ENCODE measurements around the gene JUN.

JUN gene

GRCh38 chr1:58767143-58767542, 16.7 kb downstream of the JUN start:
- no peak overlapping the region for H3K9ac ChIP-seq
- no peak overlapping the region for H3K27ac ChIP-seq
- no peaks in the 10 kb centered on the region for H3K79me2 ChIP-seq (ENCODE audit: insufficient read depth, low read depth)
- H4K20me1 ChIP-seq (ENCODE audit: insufficient read depth), result no peaks in the 10 kb centered on the region
- H3K4me3 ChIP-seq (IDR thresholded peaks at IDR 0.05; ENCODE audit: insufficient read depth, low read depth, low read length), result no peak overlapping the region
- H3K36me3 ChIP-seq (ENCODE audit: insufficient read depth), result no peaks in the 10 kb centered on the region
- no peaks in the 10 kb centered on the region for H3K27me3 ChIP-seq (ENCODE audit: insufficient read depth, low read depth)
- H3K4me1 ChIP-seq (ENCODE audit: low read depth, poor library complexity, severe bottlenecking), result no peaks in the 10 kb centered on the region
- H2AFZ ChIP-seq (ENCODE audit: low read depth), result no peak overlapping the region
- H3K4me2 ChIP-seq, result no peak overlapping the region
- no peak for TF ChIP-seq CTCF (conservative IDR thresholded peaks at IDR 0.05; ENCODE audit: low read depth, low read length)

- Histone ChIP-seq H3K9ac (no peak overlapping the region), H3K36me3 (ENCODE audit: insufficient read depth) (no peaks in the 10 kb centered on the region), H2AFZ (ENCODE audit: low read depth) (no peak overlapping the region), H3K27ac (no peak overlapping the region), H3K4me3 (IDR thresholded peaks at IDR 0.05; ENCODE audit: insufficient read depth, low read depth, low read length) (no peak overlapping the region), H3K27me3 (ENCODE audit: insufficient read depth, low read depth) (no peaks in the 10 kb centered on the region), H3K4me2 (no peak overlapping the region), H3K79me2 (ENCODE audit: insufficient read depth, low read depth) (no peaks in the 10 kb centered on the region), H3K4me1 (ENCODE audit: low read depth, poor library complexity, severe bottlenecking) (no peaks in the 10 kb centered on the region), H4K20me1 (ENCODE audit: insufficient read depth) (no peaks in the 10 kb centered on the region)
- TF ChIP-seq CTCF (conservative IDR thresholded peaks at IDR 0.05; ENCODE audit: low read depth, low read length), result no peak
Observed at GRCh38 chr1:58765441-58765840, 18.4 kb downstream of the JUN start.

GRCh38 chr1:58765006-58765405, 18.8 kb downstream of the JUN start:
- H4K20me1 ChIP-seq (ENCODE audit: insufficient read depth), result no peaks in the 10 kb centered on the region
- no peak overlapping the region for H3K27ac ChIP-seq
- H3K79me2 ChIP-seq (ENCODE audit: insufficient read depth, low read depth), result no peaks in the 10 kb centered on the region
- no peak overlapping the region for H3K4me3 ChIP-seq (IDR thresholded peaks at IDR 0.05; ENCODE audit: insufficient read depth, low read depth, low read length)
- no peaks in the 10 kb centered on the region for H3K36me3 ChIP-seq (ENCODE audit: insufficient read depth)
- H3K27me3 ChIP-seq (ENCODE audit: insufficient read depth, low read depth), result no peaks in the 10 kb centered on the region
- H3K4me2 ChIP-seq, result no peak overlapping the region
- no peak overlapping the region for H3K9ac ChIP-seq
- no peaks in the 10 kb centered on the region for H3K4me1 ChIP-seq (ENCODE audit: low read depth, poor library complexity, severe bottlenecking)
- H2AFZ ChIP-seq (ENCODE audit: low read depth), result no peak overlapping the region
- no peak for TF ChIP-seq CTCF (conservative IDR thresholded peaks at IDR 0.05; ENCODE audit: low read depth, low read length)

- no peak for TF ChIP-seq CTCF (conservative IDR thresholded peaks at IDR 0.05; ENCODE audit: low read depth, low read length)
- no peak overlapping the region for H3K4me2 ChIP-seq
Observed at GRCh38 chr1:58764294-58764978, 19.4 kb downstream of the JUN start.

More at GRCh38 chr1:58764294-58764978, 19.4 kb downstream of the JUN start:
- Histone ChIP-seq H3K36me3 (ENCODE audit: insufficient read depth) (no peaks in the 10 kb centered on the region), H2AFZ (ENCODE audit: low read depth) (no peak overlapping the region), H3K9ac (no peak overlapping the region), H3K79me2 (ENCODE audit: insufficient read depth, low read depth) (no peaks in the 10 kb centered on the region), H4K20me1 (ENCODE audit: insufficient read depth) (no peaks in the 10 kb centered on the region), H3K4me1 (ENCODE audit: low read depth, poor library complexity, severe bottlenecking) (no peaks in the 10 kb centered on the region), H3K4me3 (IDR thresholded peaks at IDR 0.05; ENCODE audit: insufficient read depth, low read depth, low read length) (no peak overlapping the region), H3K27me3 (ENCODE audit: insufficient read depth, low read depth) (no peaks in the 10 kb centered on the region), H3K27ac (no peak overlapping the region)

Data from KMS-11 (cell line).